Activated T-cell treated with anti-CD3 and anti-CD28 coated beads for 48 hours (primary cell): ENCODE measurements around the gene PLEKHA6.

Source experiments
- DNase-seq: peaks from one replicate; pipeline ENCODE4 v3.0.0-alpha.2; 2020; ENCODE audit warnings: low read depth

PLEKHA6 gene

GRCh38 chr1:204357551-204358490 is 1.9 kb downstream of the PLEKHA6 start:
- DNase-seq: no peak

GRCh38 chr1:204356997-204357396 is 2.7 kb downstream of the PLEKHA6 start:
- no peak for DNase-seq

- DNase-seq: no peak
Measured at GRCh38 chr1:204355913-204356312, 3.8 kb downstream of the PLEKHA6 start.

GRCh38 chr1:204354579-204354978 is 5.2 kb downstream of the PLEKHA6 start:
- no peak for DNase-seq

DNA sequence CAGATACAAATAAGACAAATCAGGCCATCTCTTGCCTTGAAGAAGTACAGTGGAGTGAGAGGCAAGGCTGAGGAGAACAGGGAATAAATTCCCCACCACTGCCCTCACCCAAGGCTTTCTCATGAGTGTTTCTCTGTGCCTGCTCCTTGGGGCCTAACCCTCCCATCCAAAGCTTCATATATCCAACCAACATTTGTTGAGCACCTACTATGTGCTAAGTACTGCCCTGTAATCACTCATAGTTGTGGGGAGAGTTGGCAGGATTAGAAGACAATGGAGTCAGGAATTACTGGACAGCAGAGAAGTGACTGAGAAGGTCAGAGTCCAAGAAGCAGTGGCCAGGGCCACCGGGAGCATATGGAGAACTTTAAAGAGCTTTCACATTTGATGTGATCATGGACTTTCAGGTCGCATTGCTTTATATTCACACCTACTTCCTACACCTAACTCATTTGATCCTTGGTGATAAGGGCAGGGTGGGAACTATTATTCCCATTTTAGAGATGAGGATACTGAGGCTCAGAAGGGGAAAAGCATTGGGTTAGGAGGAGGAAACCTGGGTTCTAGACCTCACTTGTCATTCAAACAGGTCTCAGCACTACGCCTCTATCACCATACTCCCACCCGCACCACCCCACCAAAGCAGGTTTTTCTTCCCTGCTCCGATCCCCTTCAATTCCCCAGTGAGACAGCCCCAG is 6.4 kb downstream of the PLEKHA6 start:
- no peak for DNase-seq

GRCh38 chr1:204350857-204351573 is 8.7 kb downstream of the PLEKHA6 start:
- DNase-seq: no peak

- DNase-seq: no peak
Measured at GRCh38 chr1:204350312-204350711, 9.4 kb downstream of the PLEKHA6 start.

DNA sequence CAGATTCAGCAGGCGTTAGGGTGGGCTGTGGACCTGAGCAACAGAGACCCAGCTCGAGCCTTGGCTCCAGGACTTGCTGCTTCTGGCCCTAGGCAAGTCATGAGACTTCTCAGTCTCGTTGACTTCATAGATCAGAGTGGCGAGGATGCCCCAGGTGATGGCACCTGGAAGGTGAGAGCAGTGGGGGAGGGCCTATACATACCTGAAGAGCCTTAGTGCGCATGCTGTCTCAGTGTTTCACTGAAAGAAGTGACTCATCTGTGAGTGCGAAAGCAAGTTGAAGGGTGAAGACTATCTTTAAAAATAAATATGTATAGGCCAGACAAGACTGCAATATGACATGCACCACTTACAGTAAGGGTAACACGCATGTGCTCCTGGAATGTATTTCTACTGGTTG is 10.1 kb downstream of the PLEKHA6 start:
- no peak for DNase-seq

DNA sequence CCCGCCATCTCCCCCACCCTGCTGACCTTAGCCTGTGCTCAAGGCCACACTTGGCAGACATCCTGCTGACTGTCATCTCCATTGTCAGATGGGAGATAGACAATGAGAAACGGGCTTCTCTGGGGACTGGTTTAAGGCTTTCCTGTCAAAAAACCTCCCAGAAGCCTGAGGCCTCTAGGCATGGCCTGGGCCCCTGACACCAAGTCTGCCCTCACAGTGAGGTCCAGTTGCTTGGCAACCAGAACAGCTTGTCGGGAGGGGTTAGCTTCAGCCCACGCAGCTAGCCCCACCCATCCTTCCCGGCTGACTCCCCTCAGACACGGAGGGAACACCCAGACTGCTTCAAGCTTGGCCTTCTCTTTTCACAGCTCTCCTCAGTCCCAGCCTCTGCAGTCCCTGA is 11.0 kb downstream of the PLEKHA6 start:
- no peak for DNase-seq

DNA sequence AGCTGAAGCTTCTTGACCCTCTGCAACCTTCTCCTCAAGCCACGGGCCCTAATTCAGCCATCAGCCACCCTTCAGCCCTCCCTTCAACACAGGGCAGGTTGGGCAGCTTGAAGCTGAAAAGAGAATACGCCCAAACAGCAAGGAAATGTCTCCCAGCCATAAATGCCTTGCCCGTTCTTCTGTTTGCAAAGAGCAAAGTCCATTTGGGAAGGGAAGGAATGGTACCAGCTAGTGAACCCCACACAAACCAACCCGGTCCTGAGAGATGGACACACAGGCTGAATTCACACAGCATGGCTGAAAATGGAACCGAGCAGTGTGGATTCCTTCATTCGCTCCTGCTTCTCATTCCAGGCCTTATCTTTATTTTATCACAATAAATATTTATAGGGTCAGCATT is 11.5 kb downstream of the PLEKHA6 start:
- DNase-seq: no peak

DNA sequence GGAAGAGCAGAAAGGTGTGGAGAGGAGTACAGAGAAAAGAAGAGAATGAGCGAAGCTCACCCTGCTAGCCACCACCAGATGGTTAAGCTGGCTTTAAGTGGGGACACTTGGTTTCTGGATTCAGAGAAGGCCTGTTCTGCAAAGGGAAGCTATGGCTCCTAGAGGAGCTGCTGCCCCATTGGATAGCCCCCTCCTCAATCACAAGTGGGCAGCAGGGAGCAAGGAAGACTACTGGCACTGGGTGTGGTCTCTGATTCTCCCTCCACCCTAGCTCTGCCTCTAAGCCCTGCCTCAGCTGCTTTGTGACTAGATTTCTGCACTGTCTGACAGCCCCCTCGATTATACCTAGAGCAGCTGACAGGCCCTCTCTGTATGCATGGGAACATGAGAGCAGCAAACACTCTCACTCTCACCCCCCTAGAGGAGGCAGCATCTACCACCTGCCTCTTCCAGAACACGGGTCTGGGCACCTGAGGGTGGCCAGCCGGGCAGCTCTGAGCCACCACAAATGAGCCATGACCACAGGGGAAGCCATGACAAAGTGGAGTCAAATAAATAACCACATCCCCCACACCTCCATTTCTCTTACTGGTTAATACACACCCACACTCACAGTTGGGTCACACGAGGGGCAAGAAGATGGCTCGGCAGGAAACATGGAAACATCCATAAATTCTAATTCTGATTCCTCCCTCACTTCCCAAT is 13.6 kb downstream of the PLEKHA6 start:
- no peak for DNase-seq

DNA sequence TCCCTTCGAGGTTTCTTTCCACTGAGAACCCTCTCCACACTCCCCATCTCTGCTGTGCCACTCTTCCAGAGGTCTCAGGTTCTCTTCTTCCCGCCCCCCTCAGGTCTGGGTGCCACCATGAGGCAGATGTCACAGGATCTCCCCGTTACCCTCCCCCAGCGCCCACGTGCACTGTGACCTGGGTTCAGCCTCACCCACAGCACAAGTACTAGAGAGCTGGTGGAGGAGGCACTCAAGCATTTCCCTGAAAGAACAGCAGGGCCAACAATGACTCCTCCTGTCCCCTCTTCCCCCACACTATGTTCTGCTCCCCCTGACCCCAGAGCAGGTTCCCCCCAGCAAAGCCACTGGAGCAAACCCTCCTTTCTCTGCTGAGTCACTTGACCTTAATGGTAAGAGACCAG is 14.3 kb downstream of the PLEKHA6 start:
- no peak for DNase-seq

- no peak for DNase-seq
Measured at GRCh38 chr1:204344665-204345355, 14.9 kb downstream of the PLEKHA6 start.

- no peak for DNase-seq
Measured at GRCh38 chr1:204343802-204344201, 15.9 kb downstream of the PLEKHA6 start.

DNA sequence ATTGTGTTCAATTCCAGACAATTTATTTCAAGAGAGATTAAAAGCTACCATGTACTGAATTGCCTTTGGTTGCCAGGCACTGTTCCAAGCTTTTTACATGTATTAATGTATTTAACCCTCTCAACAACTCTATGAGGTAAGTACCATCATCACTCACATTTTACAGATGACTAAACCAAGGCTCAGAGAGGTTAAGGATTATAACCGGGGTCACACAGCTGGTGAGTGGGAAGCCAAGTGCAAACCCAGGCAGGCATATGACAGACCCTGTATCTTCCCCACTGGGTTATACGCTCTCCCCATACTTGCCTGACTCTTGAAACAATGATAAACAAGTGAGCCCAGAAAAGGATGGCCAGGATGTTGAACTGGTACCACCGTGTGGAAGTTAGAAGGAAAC is 16.5 kb downstream of the PLEKHA6 start:
- DNase-seq: no peak

DNA sequence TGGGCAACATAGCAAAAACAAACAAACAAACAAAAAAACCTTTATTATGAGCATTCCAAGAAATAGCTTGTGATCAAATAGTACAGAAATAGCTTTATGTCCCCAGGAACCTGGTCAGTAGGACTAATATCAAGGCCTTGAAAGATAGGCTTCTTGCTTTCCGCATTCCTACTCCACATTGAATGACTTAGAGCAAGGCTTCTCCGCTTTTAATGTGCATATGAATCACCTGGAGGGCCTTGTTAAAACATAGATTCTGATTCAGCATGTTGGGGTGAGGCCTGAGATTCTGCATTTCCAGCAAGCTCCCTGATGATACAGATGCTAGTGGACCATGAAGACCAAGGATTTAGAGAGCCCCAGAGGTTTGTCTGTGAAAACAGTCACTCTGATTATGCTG is 17.4 kb downstream of the PLEKHA6 start:
- no peak for DNase-seq

DNA sequence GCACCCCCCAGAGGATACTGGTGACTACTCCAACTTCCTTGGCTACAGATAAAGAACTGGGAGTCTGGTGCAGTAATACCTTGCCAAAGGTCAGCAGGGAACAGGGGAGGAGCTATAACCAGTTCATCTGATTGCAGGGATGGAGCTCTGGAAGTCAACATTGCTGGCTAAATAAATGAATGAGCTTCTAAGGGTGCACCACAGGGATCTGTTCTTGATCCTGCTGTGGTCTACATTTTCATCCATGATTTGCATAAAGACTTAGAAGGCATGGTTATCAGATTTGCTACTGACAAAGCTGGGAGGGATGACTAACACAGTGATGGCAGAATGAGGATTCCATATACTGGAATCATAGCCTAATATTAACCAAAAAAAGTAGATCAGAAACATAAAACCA is 18.3 kb downstream of the PLEKHA6 start:
- DNase-seq: no peak

DNA sequence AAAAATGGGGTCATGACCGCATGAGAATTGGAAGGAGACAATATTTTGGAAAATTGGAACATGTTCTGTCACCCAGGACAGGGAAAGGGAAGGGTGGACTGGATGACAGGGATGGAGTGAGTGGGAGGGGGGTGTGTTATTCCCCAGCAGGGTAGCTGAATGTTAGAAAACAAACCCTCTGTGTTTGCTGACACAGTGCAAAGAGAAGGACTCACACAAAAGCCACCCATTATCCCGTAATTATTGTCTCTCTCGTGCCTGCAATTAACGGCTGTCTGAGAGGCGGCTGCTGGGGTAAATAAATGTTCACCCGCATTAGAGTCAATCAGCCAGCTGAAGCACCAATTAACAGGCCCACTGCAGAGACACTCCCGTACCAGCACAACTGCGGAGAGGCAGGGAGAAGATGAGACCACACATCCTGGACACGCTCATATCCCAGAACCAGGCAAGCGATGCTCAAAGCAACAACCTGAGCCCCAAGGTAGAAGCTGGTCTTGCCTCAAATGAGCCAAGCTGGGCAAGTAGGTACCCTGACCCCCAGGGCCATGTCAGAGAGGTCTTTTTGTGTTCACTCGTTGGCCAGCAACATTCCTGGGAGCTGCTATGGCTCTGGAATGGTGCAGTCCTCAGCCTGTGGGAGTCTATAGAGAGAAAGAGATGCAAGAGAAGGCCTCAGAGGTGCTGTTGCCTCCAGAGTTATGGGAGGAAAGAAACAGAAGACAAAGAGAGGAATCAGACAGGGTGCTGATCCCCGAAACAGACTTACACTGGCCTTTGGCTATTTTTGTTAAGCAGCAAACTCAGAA is 19.4 kb downstream of the PLEKHA6 start:
- DNase-seq: no peak

GRCh38 chr1:204339541-204339940 is 20.2 kb downstream of the PLEKHA6 start:
- DNase-seq: no peak

DNA sequence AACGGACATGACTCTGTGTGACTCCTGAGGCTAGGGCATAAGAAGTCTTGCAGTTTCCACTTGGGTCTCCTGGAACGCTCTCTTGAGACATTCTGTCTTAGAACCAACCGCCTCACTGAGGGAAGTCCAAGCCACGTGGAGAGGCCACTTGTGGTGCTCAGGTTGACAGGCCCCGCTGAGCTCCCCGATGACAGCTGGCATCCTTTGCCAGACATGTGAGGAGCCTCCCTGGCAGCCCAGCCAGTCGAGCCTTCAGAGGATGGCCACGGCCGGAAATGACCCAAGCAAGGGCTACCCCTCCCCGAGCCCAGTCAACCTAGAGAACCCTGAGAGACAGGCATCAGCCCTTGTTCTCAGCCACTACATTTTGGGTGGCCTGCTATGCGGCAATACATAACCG is 20.7 kb downstream of the PLEKHA6 start:
- DNase-seq: no peak

DNA sequence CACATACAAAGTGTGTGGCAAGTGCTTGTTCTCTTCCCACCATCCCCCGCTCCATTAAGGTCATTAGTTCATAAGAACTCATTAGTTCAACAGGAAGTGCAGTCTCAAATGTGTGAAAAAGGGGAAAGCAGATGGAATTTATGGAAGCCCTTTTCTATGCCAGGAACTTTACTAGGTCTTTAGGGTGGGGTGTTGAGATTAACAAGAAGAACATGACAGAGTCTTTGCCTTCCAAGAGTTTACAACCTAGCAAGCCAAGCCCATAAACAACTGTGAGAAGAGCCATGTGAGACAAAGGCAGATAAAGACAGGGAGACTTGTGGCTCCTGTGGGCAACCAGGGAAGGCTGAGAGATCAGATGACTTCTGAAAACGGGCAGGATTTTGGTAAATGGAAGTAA is 21.4 kb downstream of the PLEKHA6 start:
- no peak for DNase-seq
